Measurements from ENCODE around the gene TMEM245. TPM values are rescaled to one million over a fixed set of nuclear protein-coding genes. Genes with fewer than 3 reads are reported as not detected.
A peak's percentile ranks its signal among the peaks of the same experiment; 100 is the strongest.

The TMEM245 gene
- total and polyA plus RNA-seq, 3 donors from 2014 or later, result 44.9 to 67.6 (median 63.6) TPM

- no peaks in the 10 kb centered on the region for H3K27me3 ChIP-seq
- H3K36me3 ChIP-seq (ENCODE audit: low read depth, missing control alignments), result no peaks in the 10 kb centered on the region
- TF ChIP-seq POLR2A (IDR thresholded peaks at IDR 0.05) (no peak), CTCF (IDR thresholded peaks at IDR 0.05) (no peak)
- DNase-seq, result no peak
- 50 to 61% methylated on average over 16 of the region's 16 CpGs for WGBS, 2 donors
- H3K4me3 ChIP-seq, result peak overlapping the region; percentile 47 to 51
- H3K4me1 ChIP-seq, result no peaks in the 10 kb centered on the region
- intact Hi-C loops (cut with DNase I; ENCODE audit: low total_unique reads), result no loop called here
- H3K9me3 ChIP-seq, result no peaks in the 10 kb centered on the region
- no peak overlapping the region for H3K27ac ChIP-seq
Measured at GRCh38 chr9:109166171-109166770, 46.5 kb upstream of the TMEM245 start.

DNA sequence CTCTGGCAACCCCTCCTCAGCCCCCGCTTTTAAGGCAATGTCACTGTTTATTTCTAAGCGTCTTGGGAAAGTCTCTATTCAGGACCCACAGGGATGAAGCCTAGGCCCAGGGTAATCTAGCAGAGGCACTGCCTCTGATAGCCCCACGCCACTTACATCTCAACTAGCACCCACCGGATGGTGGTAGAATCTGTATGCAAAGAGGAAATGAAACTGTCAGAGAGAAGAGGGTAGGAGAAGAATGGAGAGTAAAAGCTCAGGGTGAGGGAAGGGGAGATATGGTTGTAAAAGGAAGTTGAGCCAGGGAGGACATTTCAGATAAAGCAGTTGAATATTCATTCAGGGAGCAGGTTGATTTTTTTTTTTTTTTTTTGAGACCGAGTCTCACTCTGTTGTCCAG, 44.3 kb upstream of the TMEM245 start:
- no peak for DNase-seq
- WGBS, 2 donors, result 83 to 89% methylated on average over 5 of the region's 5 CpGs
- Histone ChIP-seq H3K27me3 (no peaks in the 10 kb centered on the region), H3K27ac (no peak overlapping the region), H3K4me3 (no peak overlapping the region), H3K4me1 (no peaks in the 10 kb centered on the region), H3K9me3 (no peaks in the 10 kb centered on the region), H3K36me3 (ENCODE audit: low read depth, missing control alignments) (no peaks in the 10 kb centered on the region)
- no peak for TF ChIP-seq CTCF (IDR thresholded peaks at IDR 0.05)
- no peak for TF ChIP-seq POLR2A (IDR thresholded peaks at IDR 0.05)
- intact Hi-C loops (cut with DNase I; ENCODE audit: low total_unique reads), result no loop called here

- intact Hi-C loops (cut with DNase I; ENCODE audit: low total_unique reads), result no loop called here
- TF ChIP-seq POLR2A (IDR thresholded peaks at IDR 0.05) (no peak), CTCF (IDR thresholded peaks at IDR 0.05) (no peak)
- Histone ChIP-seq H3K27me3 (no peaks in the 10 kb centered on the region), H3K4me3 (no peak overlapping the region), H3K27ac (no peak overlapping the region), H3K9me3 (no peaks in the 10 kb centered on the region), H3K36me3 (ENCODE audit: low read depth, missing control alignments) (no peaks in the 10 kb centered on the region), H3K4me1 (no peaks in the 10 kb centered on the region)
- 93 to 100% methylated on average over 1 of the region's 1 CpG for WGBS, 2 donors
- no peak for DNase-seq
Measured at GRCh38 chr9:109163194-109163593, 43.4 kb upstream of the TMEM245 start.

GRCh38 chr9:109162677-109163076, 42.9 kb upstream of the TMEM245 start:
- no peak overlapping the region for H3K27ac ChIP-seq
- H3K27me3 ChIP-seq, result no peaks in the 10 kb centered on the region
- DNase-seq, result no peak
- TF ChIP-seq POLR2A (IDR thresholded peaks at IDR 0.05) (no peak), CTCF (IDR thresholded peaks at IDR 0.05) (no peak)
- no peaks in the 10 kb centered on the region for H3K36me3 ChIP-seq (ENCODE audit: low read depth, missing control alignments)
- H3K4me3 ChIP-seq, result no peak overlapping the region
- intact Hi-C loops (cut with DNase I; ENCODE audit: low total_unique reads), result no loop called here
- WGBS, 2 donors, result 90 to 96% methylated on average over 3 of the region's 3 CpGs
- H3K4me1 ChIP-seq, result no peaks in the 10 kb centered on the region
- no peaks in the 10 kb centered on the region for H3K9me3 ChIP-seq

GRCh38 chr9:109161471-109161870, 41.7 kb upstream of the TMEM245 start:
- intact Hi-C loops (cut with DNase I; ENCODE audit: low total_unique reads), result no loop called here
- WGBS, 2 donors, result 94 to 95% methylated on average over 3 of the region's 3 CpGs
- no peaks in the 10 kb centered on the region for H3K36me3 ChIP-seq (ENCODE audit: low read depth, missing control alignments)
- no peaks in the 10 kb centered on the region for H3K27me3 ChIP-seq
- TF ChIP-seq POLR2A (IDR thresholded peaks at IDR 0.05) (no peak), CTCF (IDR thresholded peaks at IDR 0.05) (no peak)
- DNase-seq, result no peak
- no peak overlapping the region for H3K4me3 ChIP-seq
- no peaks in the 10 kb centered on the region for H3K9me3 ChIP-seq
- H3K27ac ChIP-seq, result no peak overlapping the region
- H3K4me1 ChIP-seq, result no peaks in the 10 kb centered on the region

Data from testis (tissue), 3 donors.